ENCODE measurements around the gene TUBG1. TPM values are rescaled to one million over a fixed set of nuclear protein-coding genes. Genes with fewer than 3 reads are reported as not detected.

The TUBG1 gene
- total RNA-seq, 1 experiment from 2014 or later, result 139 TPM

DNA sequence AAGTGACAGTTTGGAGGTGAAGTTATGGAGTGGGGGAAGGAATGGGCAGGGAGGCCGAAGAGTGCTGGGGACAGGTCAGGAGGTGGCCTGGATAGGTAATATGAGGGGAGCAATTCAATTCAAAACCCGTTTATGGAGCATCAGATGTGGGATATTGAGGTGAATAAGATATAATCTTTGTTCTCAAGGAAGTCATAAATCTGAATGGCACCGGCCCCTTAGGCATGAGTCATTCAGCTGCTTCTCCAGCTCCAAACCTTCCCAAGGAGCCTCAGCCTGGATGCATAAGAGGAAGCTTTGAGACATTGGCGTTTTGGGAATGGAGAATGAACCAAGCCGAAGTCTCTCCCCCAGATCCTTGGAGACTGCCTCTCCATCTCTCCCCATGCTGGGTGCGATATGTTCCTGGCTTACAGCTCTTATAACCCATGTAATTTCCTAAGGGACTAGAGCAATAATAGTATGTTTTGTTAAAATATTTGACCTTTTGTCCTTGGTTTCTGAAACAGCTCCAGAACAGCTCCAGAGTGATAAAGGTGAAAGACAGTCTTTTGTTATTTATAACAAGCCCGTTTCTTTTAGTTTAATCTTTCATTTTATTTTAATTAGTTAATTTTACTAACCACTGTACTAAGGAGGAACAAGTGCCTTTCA, 51.3 kb downstream of the TUBG1 start (continued):
- TF ChIP-seq ZFX (IDR thresholded peaks at IDR 0.05) (no peak), ATF3 (IDR thresholded peaks at IDR 0.05) (no peak), YY1 (IDR thresholded peaks at IDR 0.05; ENCODE audit: extremely low read depth, insufficient replicate concordance, low read depth, low read length) (no peak)

Other genes starting within 250 kb of the TUBG1 start
- 61.0 TPM for gene STAT3, start 221.2 kb upstream of the TUBG1 start, total RNA-seq (2021; ENCODE audit: unreplicated experiment)
- gene CAVIN1, start 186.4 kb upstream of the TUBG1 start, total RNA-seq (2021; ENCODE audit: unreplicated experiment), result 79.7 TPM
- gene ATP6V0A1, start 150.8 kb upstream of the TUBG1 start, total RNA-seq (2021; ENCODE audit: unreplicated experiment), result 65.2 TPM
- 17.7 TPM for gene NAGLU, start 73.4 kb upstream of the TUBG1 start, total RNA-seq (2021; ENCODE audit: unreplicated experiment)
- gene HSD17B1, start 56.8 kb upstream of the TUBG1 start, total RNA-seq (2021; ENCODE audit: unreplicated experiment), result 1.4 TPM
- gene COASY, start 47.5 kb upstream of the TUBG1 start, total RNA-seq (2021; ENCODE audit: unreplicated experiment), result 137 TPM
- gene MLX, start 42.6 kb upstream of the TUBG1 start, total RNA-seq (2021; ENCODE audit: unreplicated experiment), result 47.9 TPM
- gene PSMC3IP, start 32.0 kb upstream of the TUBG1 start, total RNA-seq (2021; ENCODE audit: unreplicated experiment), result 24.3 TPM
- 38.5 TPM for gene RETREG3, start 309 bp upstream of the TUBG1 start, total RNA-seq (2021; ENCODE audit: unreplicated experiment)
- gene TUBG2, start 49.6 kb downstream of the TUBG1 start, total RNA-seq (2021; ENCODE audit: unreplicated experiment), result 20.9 TPM
- 66.3 TPM for gene PLEKHH3, start 67.3 kb downstream of the TUBG1 start, total RNA-seq (2021; ENCODE audit: unreplicated experiment)
- 0.66 TPM for gene CCR10, start 72.2 kb downstream of the TUBG1 start, total RNA-seq (2021; ENCODE audit: unreplicated experiment)
- gene CNTNAP1, start 72.8 kb downstream of the TUBG1 start, total RNA-seq (2021; ENCODE audit: unreplicated experiment), result 6.4 TPM
- gene EZH1, start 135.4 kb downstream of the TUBG1 start, total RNA-seq (2021; ENCODE audit: unreplicated experiment), result 29.3 TPM
- gene RAMP2, start 151.5 kb downstream of the TUBG1 start, total RNA-seq (2021; ENCODE audit: unreplicated experiment), result not detected
- gene VPS25, start 163.8 kb downstream of the TUBG1 start, total RNA-seq (2021; ENCODE audit: unreplicated experiment), result 57.0 TPM
- gene WNK4, start 170.9 kb downstream of the TUBG1 start, total RNA-seq (2021; ENCODE audit: unreplicated experiment), result 4.5 TPM
- 37.1 TPM for gene COA3, start 189.0 kb downstream of the TUBG1 start, total RNA-seq (2021; ENCODE audit: unreplicated experiment)
- not detected for gene CNTD1, start 189.2 kb downstream of the TUBG1 start, total RNA-seq (2021; ENCODE audit: unreplicated experiment)
- 84.3 TPM for gene BECN1, start 214.6 kb downstream of the TUBG1 start, total RNA-seq (2021; ENCODE audit: unreplicated experiment)
- 163 TPM for gene PSME3, start 223.7 kb downstream of the TUBG1 start, total RNA-seq (2021; ENCODE audit: unreplicated experiment)
- 8.0 TPM for gene AOC2, start 234.9 kb downstream of the TUBG1 start, total RNA-seq (2021; ENCODE audit: unreplicated experiment)
- gene AOC3, start 241.5 kb downstream of the TUBG1 start, total RNA-seq (2021; ENCODE audit: unreplicated experiment), result 5.9 TPM